ENCODE results near the gene TBR1.

DNA sequence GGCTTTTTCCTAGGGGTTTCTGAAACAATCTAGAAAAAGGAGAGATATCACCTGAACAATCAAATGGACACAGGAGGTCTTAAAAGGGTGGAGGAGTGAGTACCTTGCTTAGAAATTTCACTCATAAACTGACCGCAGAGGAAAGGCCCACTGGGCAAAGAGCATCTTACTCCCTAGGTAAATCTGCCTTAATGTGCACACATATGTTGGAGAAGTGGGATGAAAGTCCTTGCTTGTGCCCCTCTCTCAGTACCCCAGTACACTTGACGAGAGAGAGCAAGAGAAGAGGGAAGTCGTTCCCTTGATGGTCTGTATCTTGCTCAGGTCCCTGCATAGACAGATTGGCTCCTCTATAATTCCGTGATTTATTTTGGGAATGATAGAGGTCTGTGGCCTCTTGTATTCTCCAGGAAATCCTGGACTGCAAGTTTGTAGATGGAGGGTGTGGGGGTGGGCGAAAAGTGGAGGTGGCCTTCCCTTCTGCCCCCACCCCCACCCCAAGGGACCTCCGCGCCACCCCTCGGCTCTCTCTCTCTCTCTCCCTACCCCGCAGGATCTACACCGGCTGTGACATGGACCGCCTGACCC is 6.8 kb downstream of the TBR1 start:
- TF ChIP-seq, protein P1, sequence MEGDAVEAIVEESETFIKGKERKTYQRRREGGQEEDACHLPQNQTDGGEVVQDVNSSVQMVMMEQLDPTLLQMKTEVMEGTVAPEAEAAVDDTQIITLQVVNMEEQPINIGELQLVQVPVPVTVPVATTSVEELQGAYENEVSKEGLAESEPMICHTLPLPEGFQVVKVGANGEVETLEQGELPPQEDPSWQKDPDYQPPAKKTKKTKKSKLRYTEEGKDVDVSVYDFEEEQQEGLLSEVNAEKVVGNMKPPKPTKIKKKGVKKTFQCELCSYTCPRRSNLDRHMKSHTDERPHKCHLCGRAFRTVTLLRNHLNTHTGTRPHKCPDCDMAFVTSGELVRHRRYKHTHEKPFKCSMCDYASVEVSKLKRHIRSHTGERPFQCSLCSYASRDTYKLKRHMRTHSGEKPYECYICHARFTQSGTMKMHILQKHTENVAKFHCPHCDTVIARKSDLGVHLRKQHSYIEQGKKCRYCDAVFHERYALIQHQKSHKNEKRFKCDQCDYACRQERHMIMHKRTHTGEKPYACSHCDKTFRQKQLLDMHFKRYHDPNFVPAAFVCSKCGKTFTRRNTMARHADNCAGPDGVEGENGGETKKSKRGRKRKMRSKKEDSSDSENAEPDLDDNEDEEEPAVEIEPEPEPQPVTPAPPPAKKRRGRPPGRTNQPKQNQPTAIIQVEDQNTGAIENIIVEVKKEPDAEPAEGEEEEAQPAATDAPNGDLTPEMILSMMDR (IDR thresholded peaks at IDR 0.05) = no peak
- no peak for TF ChIP-seq POLR2A (IDR thresholded peaks at IDR 0.05)
